Endothelial cell (in vitro differentiated cells): ENCODE data around the gene ALK. TPM values are rescaled to one million over a fixed set of nuclear protein-coding genes. Genes with fewer than 3 reads are reported as not detected.

Source experiments
- DNase-seq: peaks from one replicate; pipeline ENCODE4 v3.0.0; 2021; ENCODE audit warnings: low spot score
- H3K27ac Mint-ChIP-seq: one replicate; pipeline ENCODE4 v1.8.0; 2021; ENCODE audit warnings: mixed read lengths, inconsistent platforms; ENCODE audit not compliant: unreplicated experiment
- H3K27me3 Mint-ChIP-seq: one replicate; pipeline ENCODE4 v1.8.0; 2021; ENCODE audit warnings: mild to moderate bottlenecking, moderate library complexity, mixed read lengths, inconsistent platforms; ENCODE audit not compliant: unreplicated experiment
- H3K36me3 Mint-ChIP-seq: one replicate; pipeline ENCODE4 v1.8.0; 2021; ENCODE audit warnings: mild to moderate bottlenecking, low read depth, mixed read lengths, inconsistent platforms; ENCODE audit not compliant: unreplicated experiment
- H3K4me1 Mint-ChIP-seq: one replicate; pipeline ENCODE4 v1.8.0; 2021; ENCODE audit warnings: mild to moderate bottlenecking, mixed read lengths, inconsistent platforms; ENCODE audit not compliant: unreplicated experiment
- H3K4me3 Mint-ChIP-seq: one replicate; pipeline ENCODE4 v1.8.0; 2021; ENCODE audit warnings: mild to moderate bottlenecking, mixed read lengths, inconsistent platforms; ENCODE audit not compliant: unreplicated experiment
- H3K9me3 Mint-ChIP-seq: one replicate; pipeline ENCODE4 v1.8.0; 2021; ENCODE audit warnings: mixed read lengths, inconsistent platforms; ENCODE audit not compliant: unreplicated experiment
- CTCF ChIP-seq: fragments of 200-600 bp; sonication (generic); IDR thresholded peaks from one replicate; pipeline ENCODE4 v1.5.0; 2021; ENCODE audit warnings: antibody characterized with exemption; ENCODE audit not compliant: unreplicated experiment
- total RNA-seq: library from RNA; stranded (reverse); fragmentation: NEBNext Ultra II Directional; extraction: Animal tissue kit (Norgen Biotek cat#: 25700); gene quantifications from one replicate; pipeline ENCODE4 v1.2.1, GENCODE V29; 2021; ENCODE audit not compliant: unreplicated experiment

ALK gene
- total RNA-seq, 1 donor from 2014 or later = 0.05 TPM

GRCh38 chr2:29477186-29477585, 444.2 kb downstream of the ALK start:
- TF ChIP-seq CTCF = no peak
- H3K4me1 Mint-ChIP-seq = no peaks in the 10 kb centered on the region
- no peaks in the 10 kb centered on the region for H3K27me3 Mint-ChIP-seq
- H3K4me3 Mint-ChIP-seq = no peak overlapping the region
- H3K9me3 Mint-ChIP-seq = no peaks in the 10 kb centered on the region
- no peak for DNase-seq
- H3K36me3 Mint-ChIP-seq = no peaks in the 10 kb centered on the region
- no peak overlapping the region for H3K27ac Mint-ChIP-seq

GRCh38 chr2:29475499-29475898, 445.9 kb downstream of the ALK start:
- Mint-ChIP-seq H3K4me1 (no peaks in the 10 kb centered on the region), H3K9me3 (no peaks in the 10 kb centered on the region), H3K27ac (no peak overlapping the region), H3K27me3 (no peaks in the 10 kb centered on the region), H3K36me3 (no peaks in the 10 kb centered on the region), H3K4me3 (no peak overlapping the region)
- TF ChIP-seq CTCF = no peak
- no peak for DNase-seq

- Mint-ChIP-seq H3K27me3 (no peaks in the 10 kb centered on the region), H3K27ac (no peak overlapping the region), H3K9me3 (no peaks in the 10 kb centered on the region), H3K36me3 (no peaks in the 10 kb centered on the region), H3K4me3 (no peak overlapping the region), H3K4me1 (no peaks in the 10 kb centered on the region)
- TF ChIP-seq CTCF = no peak
- no peak for DNase-seq
Measured at GRCh38 chr2:29469961-29470360, 451.4 kb downstream of the ALK start.

- no peak for TF ChIP-seq CTCF
- Mint-ChIP-seq H3K36me3 (no peaks in the 10 kb centered on the region), H3K4me1 (no peaks in the 10 kb centered on the region), H3K4me3 (no peak overlapping the region), H3K27me3 (no peaks in the 10 kb centered on the region), H3K9me3 (no peaks in the 10 kb centered on the region), H3K27ac (no peak overlapping the region)
- no peak for DNase-seq
Measured at GRCh38 chr2:29469516-29469915, 451.9 kb downstream of the ALK start.

- no peaks in the 10 kb centered on the region for H3K27me3 Mint-ChIP-seq
- DNase-seq = no peak
- TF ChIP-seq CTCF = no peak
- no peaks in the 10 kb centered on the region for H3K4me1 Mint-ChIP-seq
- H3K27ac Mint-ChIP-seq = no peak overlapping the region
- no peaks in the 10 kb centered on the region for H3K36me3 Mint-ChIP-seq
- no peak overlapping the region for H3K4me3 Mint-ChIP-seq
- H3K9me3 Mint-ChIP-seq = no peaks in the 10 kb centered on the region
Measured at GRCh38 chr2:29463181-29463900, 458.0 kb downstream of the ALK start.
